ENCODE measurements around the gene ATG7.
"Not testable (repeated sequence)": the region's sequence is repeated elsewhere in the genome, so short reads cannot be mapped to it uniquely, and the experiment has no call there.

The ATG7 gene

GRCh38 chr3:11437506-11437905 lies 165.3 kb downstream of the ATG7 start:
- no peak for DNase-seq

- no peak for DNase-seq
Measured at GRCh38 chr3:11438646-11439045, 166.4 kb downstream of the ATG7 start.

GRCh38 chr3:11441346-11441745 lies 169.1 kb downstream of the ATG7 start:
- not testable (repeated sequence) for DNase-seq

DNA sequence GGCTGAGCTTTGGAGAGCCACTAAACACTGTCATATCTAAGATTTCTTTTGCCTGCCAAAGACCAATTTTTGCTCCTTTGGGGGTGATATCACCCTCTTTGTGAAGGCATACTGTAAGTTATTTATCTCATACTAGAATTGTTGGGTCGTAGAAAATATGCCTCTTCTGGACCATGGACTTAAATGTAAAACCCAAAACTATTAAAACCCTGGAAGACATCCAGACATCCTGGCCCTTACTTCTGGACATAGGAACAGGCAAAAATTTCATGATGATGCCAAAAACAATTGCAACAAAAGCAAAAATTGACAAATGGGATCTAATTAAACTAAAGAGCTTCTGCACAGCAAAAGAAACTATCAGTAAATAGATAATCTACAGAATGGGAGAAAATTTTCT lies 172.2 kb downstream of the ATG7 start:
- no peak for DNase-seq

DNA sequence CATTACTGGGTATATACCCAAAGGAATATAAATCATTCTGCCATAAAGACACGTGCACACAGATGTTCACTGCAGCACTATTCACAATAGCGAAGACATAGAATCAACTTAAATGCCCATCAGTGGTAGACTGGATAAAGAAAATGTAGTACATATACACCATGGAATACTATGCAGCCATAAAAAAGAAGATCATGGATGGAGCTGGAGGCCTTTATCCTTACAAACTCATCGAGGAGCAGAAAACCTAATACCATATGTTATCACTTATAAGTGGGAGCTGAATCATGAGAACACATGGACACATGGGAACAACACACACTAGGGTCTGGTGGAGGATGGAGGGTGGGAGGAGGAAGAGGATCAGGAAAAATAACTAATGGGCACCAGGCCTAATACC lies 173.0 kb downstream of the ATG7 start:
- DNase-seq = not testable (repeated sequence)

DNA sequence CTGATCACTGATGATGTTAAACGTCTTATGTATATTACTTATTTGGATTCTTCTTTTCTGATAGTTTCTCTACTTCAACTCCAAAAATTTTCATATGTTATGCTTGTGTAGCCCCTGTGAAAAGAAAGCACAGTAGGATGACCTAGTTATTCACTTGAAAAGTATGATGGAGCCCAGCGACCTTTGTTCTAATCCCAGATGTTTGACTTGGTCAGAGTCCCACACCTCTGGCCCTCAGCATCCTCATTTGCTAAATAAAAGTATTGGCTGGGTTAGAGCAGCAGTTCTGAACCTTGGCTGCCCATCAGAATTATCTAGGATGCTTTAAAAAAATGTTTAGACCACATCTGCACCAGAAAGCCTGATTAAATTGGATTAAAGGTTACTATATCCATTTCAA lies 173.7 kb downstream of the ATG7 start:
- DNase-seq = peak; percentile 27

DNA sequence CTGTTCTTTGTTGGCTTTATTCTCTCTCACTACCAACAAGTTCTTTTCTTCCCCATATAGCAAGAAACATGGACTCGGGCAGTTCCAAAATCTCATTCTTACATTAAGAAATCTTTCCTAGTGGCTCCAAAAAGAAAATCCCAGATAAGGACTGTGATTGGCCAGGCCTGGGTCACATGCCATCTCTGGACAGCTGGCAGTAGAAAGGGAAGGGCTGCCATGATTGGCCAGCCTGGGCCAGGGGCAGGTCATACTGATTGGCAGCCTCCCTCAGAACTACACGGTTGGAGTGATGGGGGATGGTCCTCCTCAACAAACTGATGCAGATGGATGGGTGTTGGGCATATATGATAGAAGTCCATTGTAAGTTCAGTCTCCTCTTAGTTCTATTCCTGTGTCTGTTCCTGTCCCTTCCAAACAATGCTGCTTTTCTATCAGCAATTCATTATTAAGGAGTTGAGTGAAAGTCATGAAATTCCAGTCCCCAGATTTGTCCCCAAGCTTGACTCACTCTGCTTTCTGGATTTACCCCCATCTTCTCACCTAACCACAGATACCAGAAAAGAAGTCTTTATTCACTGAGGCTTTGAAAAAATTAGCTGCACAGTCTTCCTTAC lies 175.5 kb downstream of the ATG7 start:
- DNase-seq = no peak

- peak; percentile 31 for DNase-seq
Measured at GRCh38 chr3:11450015-11450414, 177.8 kb downstream of the ATG7 start.

DNA sequence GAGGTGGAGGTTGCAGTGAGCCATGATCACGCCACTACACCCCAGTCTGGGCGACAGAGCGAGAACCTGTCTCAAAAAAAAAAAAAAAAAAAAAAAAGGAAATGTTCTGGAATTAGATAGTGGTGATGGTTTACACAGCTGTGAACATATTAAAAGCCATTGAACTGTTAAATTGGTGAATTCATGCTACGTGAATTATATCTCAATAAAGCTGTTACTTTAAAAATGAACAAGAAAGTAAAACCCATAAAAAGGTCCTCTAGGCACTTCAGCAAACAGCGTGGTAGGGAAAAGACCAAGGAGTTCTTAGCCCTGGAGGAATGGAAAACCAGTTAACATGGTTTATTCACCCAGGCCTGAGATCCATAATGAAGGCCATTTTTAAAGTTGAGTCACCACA lies 180.1 kb downstream of the ATG7 start:
- DNase-seq = no peak

- peak; percentile 87 for DNase-seq
Measured at GRCh38 chr3:11452885-11453847, 181.0 kb downstream of the ATG7 start.

- DNase-seq = no peak
Measured at GRCh38 chr3:11455956-11456355, 183.8 kb downstream of the ATG7 start.

- DNase-seq = peak; percentile 55
Measured at GRCh38 chr3:11457135-11457534, 184.9 kb downstream of the ATG7 start.

GRCh38 chr3:11459186-11459824 lies 187.1 kb downstream of the ATG7 start:
- no peak for DNase-seq

DNA sequence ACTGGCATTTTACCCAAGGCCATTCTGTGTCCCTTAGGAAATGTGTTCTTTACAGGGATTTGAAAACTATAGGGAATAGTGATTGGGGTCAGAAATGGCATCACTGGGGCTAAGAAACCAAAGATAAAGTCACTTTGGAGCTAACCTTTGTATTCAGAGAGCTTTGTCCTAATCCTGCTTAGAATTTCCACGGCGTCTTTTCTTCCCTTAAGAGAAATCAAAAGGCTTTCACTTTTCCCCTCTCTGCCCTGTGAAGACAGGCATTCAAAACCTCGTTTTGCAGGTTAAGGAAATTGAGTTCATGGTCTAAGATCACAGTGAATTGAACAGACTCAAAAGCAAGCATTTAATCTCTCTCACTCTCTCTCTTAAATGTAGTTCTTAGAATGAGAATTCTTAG lies 189.0 kb downstream of the ATG7 start:
- no peak for DNase-seq

GRCh38 chr3:11462673-11463072 lies 190.5 kb downstream of the ATG7 start:
- not testable (repeated sequence) for DNase-seq

GRCh38 chr3:11463591-11463990 lies 191.4 kb downstream of the ATG7 start:
- no peak for DNase-seq

- no peak for DNase-seq
Measured at GRCh38 chr3:11464356-11464755, 192.2 kb downstream of the ATG7 start.

DNA sequence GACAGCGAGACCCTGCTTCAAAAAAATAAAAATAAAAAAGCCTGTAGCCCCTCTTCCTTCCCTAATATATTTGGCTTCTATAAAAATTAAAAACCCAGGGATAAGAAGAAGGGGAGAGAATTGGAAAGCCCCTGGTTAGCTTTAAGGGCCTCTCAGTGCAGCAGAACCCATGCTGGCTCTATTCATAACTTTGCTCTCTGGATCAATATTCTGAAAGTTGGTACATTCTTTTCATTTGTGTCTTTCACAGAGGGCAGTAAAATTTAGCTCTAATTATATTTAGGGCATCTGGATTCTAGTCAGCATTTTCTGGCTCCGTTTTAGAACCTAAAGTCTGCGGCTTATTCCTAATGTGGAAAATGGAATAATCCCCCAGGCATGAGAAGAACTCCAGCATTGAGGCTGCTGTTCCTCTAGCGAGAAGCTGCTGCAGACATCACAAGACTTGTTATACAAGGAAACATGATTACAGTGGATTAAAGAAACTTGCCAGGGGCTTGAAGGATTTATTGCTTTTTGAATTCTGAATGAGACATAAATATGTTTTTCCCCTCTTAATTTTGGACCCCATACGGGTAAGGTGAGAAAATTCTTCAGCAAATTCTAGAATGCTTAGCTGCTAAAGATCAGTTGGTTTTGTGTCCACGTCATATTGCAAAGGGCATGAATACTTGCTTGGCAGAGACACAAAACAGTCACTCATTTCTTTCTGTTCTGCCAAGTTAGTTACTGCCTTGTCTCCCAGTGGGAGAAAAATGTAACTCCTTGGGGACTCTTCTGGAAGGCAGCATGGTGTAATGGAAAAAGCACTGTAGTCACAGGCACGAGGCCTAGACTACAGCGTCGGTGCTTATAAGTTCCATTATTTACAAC lies 193.8 kb downstream of the ATG7 start:
- DNase-seq = peak; percentile 10

GRCh38 chr3:11467875-11468274 lies 195.7 kb downstream of the ATG7 start:
- no peak for DNase-seq

- DNase-seq = no peak
Measured at GRCh38 chr3:11470031-11470853, 198.0 kb downstream of the ATG7 start.

GRCh38 chr3:11475324-11475723 lies 203.1 kb downstream of the ATG7 start:
- no peak for DNase-seq

DNA sequence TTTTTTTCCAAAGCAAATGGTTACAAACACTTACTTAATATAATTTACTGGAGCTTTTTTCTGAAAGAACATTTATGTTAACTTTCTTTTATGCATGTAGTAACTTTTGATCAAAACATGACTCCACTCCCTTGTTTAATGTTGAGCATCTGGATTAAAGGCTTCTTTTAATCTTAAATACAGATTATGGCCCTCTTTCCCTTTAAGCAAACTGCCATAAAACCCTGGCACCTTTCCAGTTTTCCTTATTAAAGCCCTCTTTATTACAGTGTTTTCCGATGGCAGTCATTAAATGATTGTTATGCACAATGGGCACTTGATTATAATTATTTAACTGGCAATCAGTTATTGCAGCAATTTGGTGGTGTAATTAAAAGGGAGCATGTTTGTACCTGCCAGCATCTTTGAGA lies 204.5 kb downstream of the ATG7 start:
- DNase-seq = peak; percentile 84
